NCI-H128 (cell line): ENCODE measurements around the gene SMU1.

ENCODE experiments used
- DNase-seq: peaks from one replicate; lab custom pipeline; 2025; ENCODE audit not compliant: unreplicated experiment; lab: John Stamatoyannopoulos, UW

Gene SMU1

DNA sequence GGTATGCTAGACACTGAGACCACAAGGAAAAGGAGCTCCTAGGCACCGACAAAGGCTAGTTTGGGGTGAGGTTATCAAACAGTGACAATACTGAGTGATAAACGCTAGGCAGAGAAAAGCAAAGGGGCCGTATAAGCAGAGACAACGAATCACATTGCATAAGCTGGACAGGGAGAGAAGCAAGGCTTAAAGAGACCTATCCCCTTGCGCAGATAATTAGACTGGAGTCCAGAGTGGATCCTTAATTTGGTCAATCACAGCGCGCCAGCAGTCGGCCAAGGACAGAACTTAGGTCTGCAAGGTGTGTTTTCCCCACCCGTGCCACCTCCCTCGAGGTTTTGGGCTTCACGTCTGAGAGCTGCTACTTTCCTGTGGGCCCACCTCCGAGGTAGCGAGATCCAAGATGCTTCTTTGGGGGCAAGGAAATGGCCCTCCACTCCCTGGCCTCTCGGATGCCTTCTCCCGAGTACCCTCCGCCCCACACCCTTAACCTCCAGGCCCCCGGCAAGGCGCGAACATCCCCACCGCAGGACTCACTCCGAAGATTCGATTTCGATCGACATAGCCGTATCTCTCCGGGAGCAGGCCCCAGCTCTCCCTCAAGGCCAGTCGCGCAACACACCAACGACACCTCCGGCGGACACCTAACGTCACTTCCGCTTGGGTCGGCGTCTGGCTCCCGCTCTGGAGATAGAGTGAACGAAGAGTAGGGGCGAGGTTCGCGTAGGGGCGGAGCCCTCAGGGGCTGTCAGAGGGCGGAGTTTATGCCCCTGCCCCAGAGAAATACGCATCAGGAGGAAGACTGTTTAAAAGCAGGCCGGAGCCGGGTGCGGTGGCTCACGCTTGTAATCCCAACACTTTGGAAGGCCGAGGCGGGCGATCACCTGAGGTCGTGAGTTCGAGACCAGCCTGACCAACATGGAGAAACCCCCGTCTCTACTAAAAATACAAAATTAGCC is at the start of gene SMU1:
Gene SMU1 (minus strand): TSS at position 629 of the 959 bp plus-strand sequence. CDS start 66 bp downstream, at position 563.
- DNase-seq: peak; percentile 91

DNA sequence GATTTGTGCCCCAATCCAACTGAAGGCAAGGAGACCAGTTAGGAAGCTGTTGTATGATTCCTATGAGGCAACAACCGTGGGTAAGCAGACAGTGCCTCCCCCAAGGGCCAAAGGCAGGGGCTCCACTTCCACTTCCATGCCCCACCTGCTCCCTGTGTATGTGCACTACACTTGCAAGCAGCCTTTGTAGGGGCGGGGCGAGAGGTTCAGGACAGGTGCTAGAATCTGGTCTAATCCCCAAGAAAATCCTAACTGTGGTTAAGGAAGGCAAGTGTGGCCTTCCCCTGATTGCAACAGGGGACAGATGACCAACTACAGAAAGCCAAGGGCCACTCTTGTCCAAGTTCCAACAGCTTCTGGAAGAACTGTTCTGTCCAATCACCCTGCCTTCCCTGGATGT is 49.0 kb upstream of the SMU1 start:
- no peak for DNase-seq

DNA sequence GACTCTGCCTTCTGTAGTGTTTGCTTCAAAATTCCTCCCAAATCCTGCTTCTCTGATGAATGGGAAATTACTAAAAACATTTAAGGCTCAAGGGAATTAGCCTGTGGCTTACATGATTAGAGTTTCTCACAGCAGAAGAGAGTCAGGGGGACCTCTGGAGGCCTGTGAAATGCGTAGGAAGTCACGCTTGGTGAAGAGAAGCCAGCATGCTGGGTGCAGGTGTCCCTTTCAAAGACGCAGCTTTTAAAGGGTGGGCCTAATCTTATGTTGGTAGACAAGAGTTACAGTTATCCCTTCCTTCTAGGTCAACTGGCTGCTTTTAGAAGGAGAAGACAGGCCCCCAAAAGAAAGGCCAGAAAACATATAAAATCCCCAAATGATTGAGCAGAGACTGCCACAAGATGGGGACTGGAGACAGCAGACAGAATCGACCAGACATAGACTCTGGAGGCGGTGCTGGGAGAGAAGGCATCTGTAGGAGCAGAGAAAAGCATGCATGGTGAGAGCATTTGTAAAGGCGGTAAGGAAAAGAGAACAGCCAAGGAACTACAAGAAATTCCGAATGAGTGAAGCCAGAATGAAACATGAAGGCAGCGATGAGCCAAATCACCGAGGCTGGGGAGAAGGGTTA is 48.4 kb upstream of the SMU1 start:
- no peak for DNase-seq

DNA sequence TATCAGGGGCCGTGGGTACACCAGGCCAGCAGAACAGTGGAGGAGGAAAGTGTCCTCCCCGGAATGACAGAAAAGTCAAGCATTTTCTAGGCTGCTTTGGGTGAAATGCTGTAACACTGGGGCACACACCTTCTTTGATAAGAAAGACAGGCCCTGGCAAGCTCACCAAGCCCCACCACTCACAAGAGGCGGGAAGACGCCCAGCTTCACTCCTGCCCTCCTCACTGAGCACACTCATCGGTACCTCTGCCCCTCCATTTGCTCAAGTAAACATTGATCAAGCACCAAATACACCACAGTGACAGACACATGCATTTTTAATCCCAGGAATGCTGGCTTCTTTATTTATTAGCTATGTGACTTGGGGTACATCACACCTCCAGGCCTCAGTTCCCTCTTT is 47.6 kb upstream of the SMU1 start:
- no peak for DNase-seq

DNA sequence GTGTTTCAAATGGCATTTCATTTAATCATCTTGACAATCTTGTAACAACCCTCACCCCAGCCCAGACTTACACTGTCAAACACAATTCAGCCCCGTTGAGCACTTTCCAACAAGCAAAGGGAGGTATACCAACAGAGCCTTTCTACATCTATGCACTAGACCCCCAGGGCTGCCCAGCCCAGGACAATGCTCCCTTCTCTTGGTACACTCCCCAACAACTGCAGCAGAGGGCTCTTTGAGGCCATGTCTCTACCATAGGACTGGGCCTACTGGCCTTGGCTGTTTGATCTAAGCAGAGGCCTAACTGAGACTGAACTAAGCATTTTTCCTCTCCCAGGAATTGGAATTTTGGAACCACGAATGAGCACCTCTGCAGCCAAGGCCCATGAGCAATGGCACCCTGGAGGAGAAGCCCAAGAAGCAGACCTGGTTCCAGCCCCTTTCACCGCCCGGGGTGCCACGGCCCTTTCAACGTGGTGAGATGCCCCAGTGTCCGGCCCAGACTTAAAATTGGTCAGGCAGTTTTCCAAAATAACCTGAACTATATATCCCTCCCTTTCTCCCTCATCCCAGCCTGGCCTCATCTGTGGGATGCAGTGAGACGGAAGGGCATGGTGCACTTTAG is 47.0 kb upstream of the SMU1 start:
- no peak for DNase-seq

DNA sequence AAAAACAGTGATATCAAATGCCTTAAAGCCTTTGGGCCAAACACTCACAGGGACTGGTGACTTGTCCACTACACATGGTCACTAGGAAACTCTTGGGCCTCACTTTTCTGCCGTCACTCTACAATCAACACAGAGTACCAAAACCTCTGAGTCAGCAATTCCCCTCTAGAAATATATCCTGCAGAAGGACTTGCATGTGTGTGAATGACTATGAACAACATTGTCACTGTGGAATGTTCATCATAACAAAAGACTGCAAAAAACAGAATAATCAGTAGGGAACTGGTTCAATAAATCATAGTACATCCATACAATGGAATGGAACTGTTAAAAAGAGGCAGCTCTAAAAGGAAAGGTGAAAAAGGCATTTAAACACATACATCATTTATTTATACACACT is 44.1 kb upstream of the SMU1 start:
- DNase-seq: no peak

DNA sequence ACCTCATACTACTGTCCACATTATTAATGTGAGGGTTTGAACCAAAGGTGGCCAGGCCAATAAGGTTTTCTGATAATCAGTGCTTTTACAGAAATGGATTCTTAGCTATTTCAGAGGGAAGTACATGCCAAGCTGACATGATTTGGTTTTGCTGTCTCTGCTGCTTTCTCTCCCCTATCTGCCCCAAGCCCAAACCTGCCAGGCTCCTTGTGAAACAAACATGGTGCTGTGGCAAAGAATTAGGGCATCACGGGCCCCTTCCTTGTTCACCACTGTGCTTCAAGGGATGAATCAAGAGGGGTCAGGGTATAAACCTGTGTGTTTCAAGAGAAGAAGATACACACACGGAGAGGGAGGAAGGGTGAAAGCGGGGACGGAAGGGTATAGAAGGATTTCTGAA is 41.3 kb upstream of the SMU1 start:
- DNase-seq: no peak

DNA sequence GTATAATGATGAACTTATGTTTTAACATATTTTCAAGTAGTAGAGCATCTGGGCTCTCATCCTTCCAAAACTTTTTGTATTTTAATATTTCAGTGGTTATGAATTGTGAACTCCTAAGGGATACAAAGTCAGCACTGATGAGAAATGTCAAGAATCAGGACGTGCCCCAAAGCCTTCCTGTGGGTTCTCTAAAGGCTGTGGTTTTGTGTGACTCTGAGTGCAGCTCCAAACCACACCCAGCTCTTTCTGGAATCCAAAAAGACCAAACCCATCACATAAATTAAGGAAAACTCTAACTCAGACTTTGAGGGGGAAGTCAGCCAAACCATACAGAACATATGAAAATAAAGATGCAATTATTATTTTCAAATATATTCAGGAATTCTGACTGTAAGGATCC is 40.8 kb upstream of the SMU1 start:
- no peak for DNase-seq

DNA sequence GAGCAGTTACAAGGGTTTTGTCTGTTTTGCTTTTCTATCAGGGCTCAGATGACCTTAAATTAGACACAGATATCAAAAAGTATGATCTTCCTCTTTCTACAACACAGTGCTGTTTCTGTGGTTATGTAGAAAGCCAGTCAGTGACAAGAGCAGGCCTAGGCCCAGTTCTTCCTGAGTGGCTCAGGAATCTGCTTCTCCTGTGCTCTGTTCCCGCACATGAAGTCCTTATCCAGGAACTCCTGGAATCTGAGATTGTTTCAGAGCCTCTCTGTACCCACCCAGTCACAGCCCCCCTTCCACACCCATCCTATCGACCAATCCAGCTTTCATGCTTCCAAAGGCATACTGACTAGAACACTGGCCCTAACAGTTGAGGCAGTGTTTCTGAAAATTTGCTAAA is 40.4 kb upstream of the SMU1 start:
- DNase-seq: no peak

DNA sequence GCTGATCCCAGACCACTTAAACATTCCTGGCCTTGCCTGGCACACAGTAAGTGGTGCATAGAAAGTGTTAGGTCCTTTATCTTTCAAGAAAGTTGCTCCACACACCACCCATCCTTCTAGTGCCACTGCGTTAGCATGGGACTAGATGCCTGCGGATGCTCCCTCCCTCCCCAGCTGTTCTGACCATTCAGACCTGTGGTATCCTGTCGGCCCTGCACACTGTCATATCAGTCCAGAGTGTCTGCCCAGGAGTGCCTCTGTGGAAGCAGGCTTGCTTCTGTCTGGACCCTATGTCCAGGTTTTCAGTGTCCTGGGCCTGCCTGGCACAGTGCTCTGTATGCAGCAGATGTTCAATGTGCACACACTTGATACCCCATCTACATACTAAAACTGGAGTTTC is 38.3 kb upstream of the SMU1 start:
- no peak for DNase-seq

DNA sequence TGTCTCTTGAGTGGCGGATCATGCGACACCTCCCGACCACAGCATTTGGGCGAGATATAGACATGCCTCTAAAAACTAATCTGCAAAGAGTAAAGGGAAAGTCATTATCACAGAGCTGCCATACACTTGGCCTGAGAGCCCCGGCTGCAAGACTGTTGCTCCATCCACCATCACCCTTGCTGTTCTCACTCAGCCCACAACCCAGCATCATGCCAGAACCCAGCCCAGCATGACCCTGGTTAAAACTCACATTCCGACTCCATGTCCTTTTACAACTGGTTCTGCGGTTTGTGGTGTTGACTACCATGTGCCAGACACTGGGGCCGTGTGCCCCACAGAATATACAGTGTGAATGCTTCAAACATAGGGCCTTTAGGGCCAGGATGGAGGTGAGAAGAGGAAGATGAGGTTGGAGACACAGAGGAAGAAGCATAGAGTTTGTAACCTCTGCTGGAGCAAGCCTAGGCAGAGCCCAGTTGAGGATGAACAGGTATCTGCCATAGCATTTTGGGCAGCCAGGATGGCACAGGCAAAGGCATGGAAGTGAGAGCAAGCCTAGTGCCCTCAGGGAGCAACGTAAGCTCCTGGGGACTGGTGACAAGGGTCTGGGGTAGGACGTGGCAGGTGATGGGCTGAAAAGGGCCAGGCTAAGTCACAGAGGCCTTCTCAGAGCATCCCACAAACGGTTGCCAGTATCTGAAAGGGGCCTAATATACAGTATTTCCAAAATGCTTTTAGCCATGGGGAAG is 37.5 kb upstream of the SMU1 start:
- DNase-seq: no peak

DNA sequence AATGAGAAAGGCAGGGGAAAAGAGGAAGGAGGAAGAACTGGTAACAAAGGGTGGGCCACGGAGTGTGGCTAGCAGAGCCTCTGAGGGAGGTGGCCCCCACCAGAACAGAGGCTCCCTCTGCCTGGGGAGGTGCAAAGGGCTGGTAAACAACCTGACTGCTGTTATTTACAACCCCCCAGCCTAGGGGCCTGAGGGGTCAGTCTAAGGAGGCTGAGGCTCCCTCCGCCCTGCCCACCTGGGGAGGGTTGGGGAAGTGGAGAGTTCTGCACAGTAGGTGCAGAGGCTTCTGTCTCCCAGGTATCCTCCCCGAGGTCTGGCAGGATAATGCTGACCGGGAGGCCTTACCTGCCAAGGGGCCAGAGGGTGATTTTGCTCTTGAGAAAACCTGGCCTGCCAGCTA is 35.6 kb upstream of the SMU1 start:
- no peak for DNase-seq

DNA sequence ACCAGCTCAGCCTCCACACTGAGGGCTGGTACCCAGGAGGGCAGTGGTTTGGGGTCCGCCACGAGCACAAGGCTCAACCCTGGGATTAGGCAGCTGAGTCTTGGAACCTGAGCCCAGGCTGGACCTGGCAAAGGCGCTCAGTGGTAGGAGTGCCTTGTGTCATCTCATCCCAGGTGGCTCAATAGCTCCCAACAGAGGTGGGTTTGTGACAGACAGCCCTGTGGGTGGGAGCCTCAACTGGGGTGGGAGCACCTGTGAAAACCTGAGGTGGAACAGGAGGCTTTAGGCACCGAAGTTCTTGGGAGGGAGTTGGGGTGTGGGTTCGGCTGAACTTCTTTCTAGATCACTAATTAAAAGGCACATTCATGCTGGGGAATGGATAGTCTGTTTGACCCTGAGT is 35.2 kb upstream of the SMU1 start:
- DNase-seq: no peak

DNA sequence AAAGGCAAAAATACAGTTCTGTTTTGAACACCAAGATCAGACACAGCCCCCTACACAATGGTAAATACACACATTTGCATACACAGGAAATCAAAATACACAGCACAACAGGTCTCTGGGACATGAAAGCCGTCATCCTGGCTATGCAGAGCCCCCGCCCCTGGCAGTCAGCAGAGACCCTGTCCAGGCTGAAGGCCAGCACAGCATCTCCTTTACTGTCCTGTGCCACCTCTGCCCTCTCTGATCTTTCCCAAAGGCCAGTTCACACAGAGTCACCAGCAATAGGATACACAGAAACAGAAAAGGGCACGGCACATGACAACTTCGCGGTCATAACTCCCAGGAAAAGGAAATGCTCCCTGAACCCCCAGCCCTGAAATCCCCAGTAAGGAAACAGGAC is 34.2 kb upstream of the SMU1 start:
- DNase-seq: no peak

DNA sequence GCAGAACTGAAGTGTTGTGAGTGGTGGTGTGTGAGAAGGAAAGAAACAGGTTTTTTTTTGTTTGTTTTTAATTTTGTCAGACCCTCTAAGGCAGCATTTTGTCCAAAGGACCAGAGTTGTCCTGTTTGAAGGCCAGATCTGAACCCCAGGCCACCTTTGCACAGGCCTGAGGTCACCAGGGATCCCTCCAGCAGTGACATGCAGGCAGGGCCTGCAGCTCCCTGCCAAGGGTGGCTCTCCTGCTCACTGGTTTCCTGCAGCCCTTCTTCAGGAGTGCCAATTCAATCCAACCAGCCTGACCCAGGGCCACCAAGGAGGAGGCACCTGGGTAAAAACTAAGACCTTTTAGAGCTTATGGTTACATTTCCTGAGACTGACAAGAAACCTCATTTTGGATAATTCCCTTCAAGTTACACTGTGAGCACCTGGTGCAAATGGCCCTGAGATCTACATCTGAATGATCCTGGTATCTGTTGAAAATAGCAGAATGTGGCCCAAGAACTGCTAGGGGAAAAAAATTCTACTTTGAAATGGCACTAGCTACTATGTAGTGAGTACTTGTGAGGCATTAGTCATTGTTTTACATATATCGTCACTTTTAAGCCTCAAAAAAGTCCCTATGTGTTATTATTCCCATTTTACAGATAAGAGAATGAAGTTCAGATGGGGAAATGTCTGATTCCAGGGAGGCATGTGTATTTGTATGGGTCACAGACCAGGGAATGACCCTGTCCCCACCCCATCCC is 33.5 kb upstream of the SMU1 start:
- no peak for DNase-seq

DNA sequence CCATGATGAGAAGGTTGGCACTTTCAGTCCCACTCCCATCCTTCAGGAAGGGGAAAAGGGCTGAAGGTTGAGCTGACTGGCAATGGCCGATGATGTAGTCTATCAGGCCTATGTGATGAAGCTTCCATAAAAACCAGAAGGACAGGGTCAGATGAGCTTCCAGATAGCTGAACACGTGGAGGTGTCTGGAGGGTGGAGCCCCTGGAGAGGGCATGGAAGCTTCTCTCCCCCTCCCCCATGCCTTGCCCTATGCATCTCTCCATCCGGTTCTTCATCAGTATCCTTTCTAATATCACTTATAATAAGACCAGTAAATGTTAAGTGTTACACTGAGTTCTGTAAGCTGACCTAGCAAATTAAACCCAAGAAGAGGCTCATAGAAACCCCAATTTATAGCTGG is 32.6 kb upstream of the SMU1 start:
- DNase-seq: no peak

DNA sequence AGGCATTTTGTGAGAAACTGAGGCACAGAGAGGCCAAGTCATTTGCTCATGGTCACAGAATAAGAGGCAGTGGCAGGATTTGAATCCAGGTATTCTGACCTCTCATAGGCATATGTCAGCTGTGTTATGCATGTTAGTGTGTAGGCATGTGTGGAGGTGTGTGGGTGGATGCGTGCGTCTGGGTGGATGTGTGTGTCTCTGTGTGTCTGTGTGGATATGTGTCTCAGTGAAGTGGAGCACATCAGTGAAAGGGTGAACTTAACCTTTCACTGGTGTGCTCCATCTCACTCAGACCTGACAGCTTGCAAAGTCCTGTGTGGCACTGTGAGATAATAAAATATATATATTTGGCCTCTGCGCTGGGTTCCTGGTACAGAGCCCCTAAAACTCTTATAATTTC is 32.0 kb upstream of the SMU1 start:
- no peak for DNase-seq

DNA sequence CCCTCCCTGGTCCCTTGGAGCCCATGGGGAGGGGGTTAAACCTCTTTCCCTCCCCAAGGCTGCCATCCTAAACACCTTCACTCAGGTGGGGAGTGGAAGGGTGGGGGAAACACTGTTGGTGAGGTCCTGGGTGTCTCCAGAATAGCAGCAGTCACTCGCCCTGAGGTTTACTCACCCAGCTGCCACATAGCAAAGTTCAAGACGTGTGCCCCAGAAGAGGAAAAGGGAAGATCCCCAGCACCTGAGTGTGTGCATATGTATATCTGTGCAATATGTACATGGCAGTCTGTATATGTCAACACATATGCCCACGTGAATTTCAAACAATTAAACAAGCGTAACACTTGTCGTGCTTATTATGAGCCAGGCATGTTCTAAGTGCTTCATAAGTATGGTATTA is 31.3 kb upstream of the SMU1 start:
- DNase-seq: no peak

DNA sequence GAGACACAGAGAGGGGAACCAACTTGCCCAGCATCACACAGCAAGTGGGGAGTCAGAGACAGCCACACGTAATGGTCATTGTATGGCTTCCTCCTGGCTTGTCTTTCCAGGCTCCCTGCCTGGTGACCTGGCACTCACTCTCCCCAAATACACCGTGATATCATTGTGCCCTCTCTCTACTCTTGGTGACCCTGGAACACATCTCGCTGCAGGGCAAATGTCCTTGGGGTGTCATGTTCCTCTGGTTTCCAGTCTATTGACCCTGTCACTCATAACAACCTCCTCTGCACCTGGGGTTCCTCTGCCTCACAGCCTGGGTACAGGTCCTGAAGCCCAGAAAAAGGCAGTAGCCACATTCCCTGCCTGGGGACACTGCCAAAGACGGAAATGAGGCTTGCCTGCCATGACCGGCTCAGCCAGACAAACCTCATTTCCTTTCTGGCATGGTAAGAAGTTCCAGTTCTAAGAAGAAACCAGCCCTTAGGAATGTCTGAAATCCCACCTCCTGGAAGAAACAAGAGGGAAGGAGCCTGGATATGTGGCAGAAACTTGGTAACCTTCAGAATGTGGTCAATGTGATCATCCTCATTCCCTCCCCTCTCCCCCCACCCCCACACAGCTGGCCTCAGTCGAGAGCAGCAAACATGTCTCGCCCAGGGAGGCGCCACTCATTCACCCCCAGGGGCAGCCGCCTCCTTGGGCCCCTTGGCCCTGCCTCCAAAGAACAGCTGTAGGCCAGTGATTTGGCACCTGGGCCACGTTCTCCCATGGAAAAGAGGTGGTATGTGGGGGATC is 30.6 kb upstream of the SMU1 start:
- no peak for DNase-seq

DNA sequence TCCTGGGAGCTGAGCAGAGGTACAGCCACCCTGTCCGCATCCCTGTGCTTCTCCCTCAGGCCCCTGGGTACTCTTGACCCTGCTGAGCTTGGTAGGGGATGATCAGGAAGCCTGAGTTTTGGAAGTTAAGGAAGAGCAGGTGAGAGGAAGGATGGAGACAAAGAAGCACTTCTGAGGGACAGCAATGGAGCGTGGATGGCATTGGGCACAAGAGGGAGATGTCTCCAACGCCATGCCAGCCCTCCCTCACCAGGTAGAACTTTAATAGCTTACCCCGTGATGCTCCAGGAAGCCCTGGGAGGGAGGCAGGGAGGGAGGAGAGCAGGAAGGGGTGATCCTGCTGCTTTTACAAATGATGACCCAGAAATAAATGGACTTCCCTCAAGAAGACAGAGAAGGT is 29.9 kb upstream of the SMU1 start:
- no peak for DNase-seq
